SJSA1 (cell line): ENCODE measurements around the gene TM7SF2. TPM values are rescaled to one million over a fixed set of nuclear protein-coding genes. Genes with fewer than 3 reads are reported as not detected.

Experiments used
- DNase-seq, 2 experiments: peaks; one replicate each; pipeline ENCODE4 v3.0.0-alpha.2; 2015 to 2020; ENCODE audit warnings: low spot score in 2 of 2, low read depth in 1 of 2
- H3K27ac ChIP-seq: fragments of 250-450 bp; sonication (Bioruptor Pico); 2 replicates; pipeline ENCODE4 v1.5.1; 2020; ENCODE audit warnings: mild to moderate bottlenecking, moderate library complexity
- H3K27me3 ChIP-seq: fragments of 250-450 bp; sonication (Bioruptor Pico); replicated peaks from 2 replicates; pipeline ENCODE4 v1.5.1; 2020; ENCODE audit warnings: mild to moderate bottlenecking, moderate library complexity
- H3K36me3 ChIP-seq: fragments of 250-450 bp; sonication (Bioruptor Pico); 2 replicates; pipeline ENCODE4 v1.5.1; 2020; ENCODE audit warnings: mild to moderate bottlenecking
- H3K4me1 ChIP-seq: fragments of 250-450 bp; sonication (Bioruptor Pico); replicated peaks from 2 replicates; pipeline ENCODE4 v1.6.1; 2021; ENCODE audit warnings: mild to moderate bottlenecking
- H3K4me3 ChIP-seq: fragments of 250-450 bp; sonication (Bioruptor Pico); 2 replicates; pipeline ENCODE4 v1.5.1; 2020; ENCODE audit warnings: mild to moderate bottlenecking
- H3K9me3 ChIP-seq: fragments of 250-450 bp; sonication (Bioruptor Pico); replicated peaks from 2 replicates; pipeline ENCODE4 v1.5.1; 2020; ENCODE audit warnings: mild to moderate bottlenecking
- total RNA-seq: library from RNA; depleted of rRNA; stranded (reverse); fragments of >200 nt; shearing (Covaris generic); gene quantifications from 2 replicates; pipeline ENCODE4 v1.2.3, GENCODE V29; 2014

Gene TM7SF2
- total RNA-seq, 1 experiment from 2014 or later, result 2.4 TPM

- Histone ChIP-seq H3K4me3 (peak within 1 kb of the TSS; percentile 71), H3K4me1 (peaks cover 12% of the 10 kb centered on the region), H3K27ac (peak within 1 kb of the TSS; percentile 49), H3K9me3 (no peaks in the 10 kb centered on the region), H3K36me3 (peaks cover 86% of the 10 kb centered on the region), H3K27me3 (no peaks in the 10 kb centered on the region)
- peak; percentile 94 to 100 for DNase-seq
Measured at GRCh38 chr11:65121865-65122696, 10.4 kb downstream of the TM7SF2 start, which contains the start of the genes FAU and MRPL49. FAU (minus strand) TSS chr11:65122134; CDS start chr11:65121813, 321 bp downstream. MRPL49 (plus strand) TSS chr11:65122321; CDS start chr11:65122347, 26 bp downstream.

- H3K27me3 ChIP-seq, result no peaks in the 10 kb centered on the region
- peaks cover 89% of the 10 kb centered on the region for H3K36me3 ChIP-seq
- no peak overlapping the region for H3K4me3 ChIP-seq
- H3K9me3 ChIP-seq, result no peaks in the 10 kb centered on the region
- peaks cover 12% of the 10 kb centered on the region for H3K4me1 ChIP-seq
- no peak overlapping the region for H3K27ac ChIP-seq
- no peak for DNase-seq
Measured at GRCh38 chr11:65124480-65125196, 13.0 kb downstream of the TM7SF2 start.

GRCh38 chr11:65125197-65126056 lies 13.8 kb downstream of the TM7SF2 start:
- Histone ChIP-seq H3K4me1 (peaks cover 12% of the 10 kb centered on the region), H3K4me3 (no peak overlapping the region), H3K9me3 (no peaks in the 10 kb centered on the region), H3K36me3 (peaks cover 88% of the 10 kb centered on the region), H3K27ac (no peak overlapping the region), H3K27me3 (no peaks in the 10 kb centered on the region)
- DNase-seq, result no peak

GRCh38 chr11:65126624-65127274 lies 15.1 kb downstream of the TM7SF2 start:
- peaks cover 5% of the 10 kb centered on the region for H3K4me1 ChIP-seq
- peak in 1 of 2 experiments; percentile 49 for DNase-seq
- no peaks in the 10 kb centered on the region for H3K9me3 ChIP-seq
- no peaks in the 10 kb centered on the region for H3K27me3 ChIP-seq
- peaks cover 86% of the 10 kb centered on the region for H3K36me3 ChIP-seq
- H3K27ac ChIP-seq, result no peak overlapping the region
- no peak overlapping the region for H3K4me3 ChIP-seq

- DNase-seq, result no peak
- Histone ChIP-seq H3K9me3 (no peaks in the 10 kb centered on the region), H3K27me3 (no peaks in the 10 kb centered on the region), H3K4me1 (peaks cover 5% of the 10 kb centered on the region), H3K27ac (no peak overlapping the region), H3K4me3 (no peak overlapping the region), H3K36me3 (peaks cover 91% of the 10 kb centered on the region)
Measured at GRCh38 chr11:65127473-65128181, 16.0 kb downstream of the TM7SF2 start.

- H3K4me1 ChIP-seq, result peaks cover 7% of the 10 kb centered on the region
- H3K36me3 ChIP-seq, result peaks cover 95% of the 10 kb centered on the region
- peak in 1 of 2 experiments; percentile 58 for DNase-seq
- no peaks in the 10 kb centered on the region for H3K27me3 ChIP-seq
- no peak overlapping the region for H3K4me3 ChIP-seq
- H3K27ac ChIP-seq, result no peak overlapping the region
- no peaks in the 10 kb centered on the region for H3K9me3 ChIP-seq
Measured at GRCh38 chr11:65128182-65129145, 16.8 kb downstream of the TM7SF2 start.

- Histone ChIP-seq H3K4me3 (no peak overlapping the region), H3K9me3 (no peaks in the 10 kb centered on the region), H3K27me3 (no peaks in the 10 kb centered on the region), H3K27ac (no peak overlapping the region), H3K36me3 (peaks cover 94% of the 10 kb centered on the region), H3K4me1 (peaks cover 10% of the 10 kb centered on the region)
- DNase-seq, result no peak
Measured at GRCh38 chr11:65129649-65130441, 18.2 kb downstream of the TM7SF2 start.

GRCh38 chr11:65130631-65131416 lies 19.2 kb downstream of the TM7SF2 start:
- no peak overlapping the region for H3K27ac ChIP-seq
- DNase-seq, result no peak
- peaks cover 16% of the 10 kb centered on the region for H3K4me1 ChIP-seq
- H3K27me3 ChIP-seq, result no peaks in the 10 kb centered on the region
- no peaks in the 10 kb centered on the region for H3K9me3 ChIP-seq
- peaks cover 85% of the 10 kb centered on the region for H3K36me3 ChIP-seq
- no peak overlapping the region for H3K4me3 ChIP-seq

GRCh38 chr11:65131417-65131776 lies 19.7 kb downstream of the TM7SF2 start:
- no peak overlapping the region for H3K4me3 ChIP-seq
- H3K4me1 ChIP-seq, result peaks cover 16% of the 10 kb centered on the region
- no peak overlapping the region for H3K27ac ChIP-seq
- H3K9me3 ChIP-seq, result no peaks in the 10 kb centered on the region
- no peak for DNase-seq
- peaks cover 79% of the 10 kb centered on the region for H3K36me3 ChIP-seq
- no peaks in the 10 kb centered on the region for H3K27me3 ChIP-seq

GRCh38 chr11:65131895-65132237 lies 20.2 kb downstream of the TM7SF2 start:
- Histone ChIP-seq H3K27me3 (no peaks in the 10 kb centered on the region), H3K36me3 (peaks cover 74% of the 10 kb centered on the region), H3K4me1 (peaks cover 16% of the 10 kb centered on the region), H3K27ac (no peak overlapping the region), H3K9me3 (no peaks in the 10 kb centered on the region), H3K4me3 (no peak overlapping the region)
- no peak for DNase-seq
